ENCODE measurements around the gene ADRA2B.

ADRA2B gene

GRCh38 chr2:96150007-96150640 is 33.8 kb upstream of the ADRA2B start:
- Histone ChIP-seq H3K4me3 (ENCODE audit: low read depth, low read length) (no peak overlapping the region), H3K9me3 (ENCODE audit: control insufficient read depth, low read length) (no peaks in the 10 kb centered on the region), H3K4me1 (peaks cover 20% of the 10 kb centered on the region), H3K9ac (no peak overlapping the region), H3K27ac (no peak overlapping the region), H3K4me2 (ENCODE audit: low read length) (no peak overlapping the region), H3K79me2 (no peaks in the 10 kb centered on the region), H3K27me3 (ENCODE audit: control insufficient read depth, insufficient read depth, low read length) (no peaks in the 10 kb centered on the region), H2AFZ (no peak overlapping the region), H3K36me3 (ENCODE audit: control insufficient read depth, insufficient read depth, low read length) (no peaks in the 10 kb centered on the region)
- TF ChIP-seq CTCF (IDR thresholded peaks at IDR 0.05): no peak

GRCh38 chr2:96148410-96149217 is 32.2 kb upstream of the ADRA2B start:
- no peaks in the 10 kb centered on the region for H3K79me2 ChIP-seq
- H3K9me3 ChIP-seq (ENCODE audit: control insufficient read depth, low read length): no peaks in the 10 kb centered on the region
- no peak overlapping the region for H3K4me2 ChIP-seq (ENCODE audit: low read length)
- no peaks in the 10 kb centered on the region for H3K27me3 ChIP-seq (ENCODE audit: control insufficient read depth, insufficient read depth, low read length)
- H3K4me1 ChIP-seq: peaks cover 20% of the 10 kb centered on the region
- no peak overlapping the region for H3K9ac ChIP-seq
- H3K4me3 ChIP-seq (ENCODE audit: low read depth, low read length): no peak overlapping the region
- H2AFZ ChIP-seq: no peak overlapping the region
- TF ChIP-seq CTCF (IDR thresholded peaks at IDR 0.05): no peak
- H3K27ac ChIP-seq: no peak overlapping the region
- H3K36me3 ChIP-seq (ENCODE audit: control insufficient read depth, insufficient read depth, low read length): no peaks in the 10 kb centered on the region

- H3K9me3 ChIP-seq (ENCODE audit: control insufficient read depth, low read length): no peaks in the 10 kb centered on the region
- no peaks in the 10 kb centered on the region for H3K36me3 ChIP-seq (ENCODE audit: control insufficient read depth, insufficient read depth, low read length)
- no peak overlapping the region for H3K27ac ChIP-seq
- H3K4me3 ChIP-seq (ENCODE audit: low read depth, low read length): no peak overlapping the region
- TF ChIP-seq CTCF (IDR thresholded peaks at IDR 0.05): no peak
- no peak overlapping the region for H3K9ac ChIP-seq
- H3K4me2 ChIP-seq (ENCODE audit: low read length): no peak overlapping the region
- no peaks in the 10 kb centered on the region for H3K79me2 ChIP-seq
- H2AFZ ChIP-seq: peak overlapping the region; percentile 77
- H3K4me1 ChIP-seq: peaks cover 20% of the 10 kb centered on the region
- H3K27me3 ChIP-seq (ENCODE audit: control insufficient read depth, insufficient read depth, low read length): no peaks in the 10 kb centered on the region
Measured at GRCh38 chr2:96147593-96148201, 31.3 kb upstream of the ADRA2B start.

- Histone ChIP-seq H3K27ac (peak overlapping the region; percentile 65), H3K4me3 (ENCODE audit: low read depth, low read length) (peak overlapping the region; percentile 11), H3K9ac (no peak overlapping the region), H3K4me1 (peaks cover 20% of the 10 kb centered on the region), H3K36me3 (ENCODE audit: control insufficient read depth, insufficient read depth, low read length) (no peaks in the 10 kb centered on the region), H3K9me3 (ENCODE audit: control insufficient read depth, low read length) (no peaks in the 10 kb centered on the region), H3K27me3 (ENCODE audit: control insufficient read depth, insufficient read depth, low read length) (no peaks in the 10 kb centered on the region), H3K79me2 (no peaks in the 10 kb centered on the region), H2AFZ (peak overlapping the region; percentile 77), H3K4me2 (ENCODE audit: low read length) (peak overlapping the region; percentile 87)
- no peak for TF ChIP-seq CTCF (IDR thresholded peaks at IDR 0.05)
Measured at GRCh38 chr2:96146881-96147592, 30.7 kb upstream of the ADRA2B start.
